NB4 (cell line): ENCODE results near the gene STX16.

Source experiments
- POLR2A ChIP-seq: IDR thresholded peaks from 2 replicates; pipeline ENCODE4 v1.6.1; 2011; ENCODE audit warnings: mild to moderate bottlenecking; ENCODE audit not compliant: insufficient read length; ENCODE audit errors: extremely low read depth
- TF ChIP-seq, protein P1 (sequence below): IDR thresholded peaks from one replicate; pipeline ENCODE4 v1.5.1; 2012; ENCODE audit warnings: low read depth, low read length

DNA sequence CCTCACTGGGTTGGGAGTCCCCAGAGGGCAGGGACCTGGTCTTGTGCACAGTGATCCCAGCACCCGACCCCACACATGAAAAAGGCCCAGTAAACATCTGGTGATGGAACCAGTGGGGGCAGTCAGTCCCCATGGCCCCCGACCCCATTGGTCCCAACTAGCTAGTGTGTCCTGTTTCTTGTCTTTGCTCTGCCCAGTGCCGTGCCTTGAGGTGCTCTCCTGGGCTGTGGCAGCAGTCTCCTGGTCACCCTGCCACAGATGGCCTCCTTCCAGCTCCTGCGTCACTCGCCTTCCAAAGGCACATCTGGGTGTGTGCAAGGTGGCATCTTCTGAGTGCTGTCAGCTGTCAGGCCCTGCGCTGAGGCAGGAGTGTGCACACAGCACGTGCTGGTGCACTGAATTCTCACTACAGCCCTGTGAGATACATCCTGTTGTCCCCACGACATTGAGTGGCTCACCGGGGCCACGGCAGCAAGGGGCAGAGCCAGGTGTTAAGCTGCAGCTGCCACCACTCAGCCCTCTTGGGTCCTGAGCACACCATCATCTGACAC, 45.4 kb downstream of the STX16 start:
- TF ChIP-seq, protein P1, sequence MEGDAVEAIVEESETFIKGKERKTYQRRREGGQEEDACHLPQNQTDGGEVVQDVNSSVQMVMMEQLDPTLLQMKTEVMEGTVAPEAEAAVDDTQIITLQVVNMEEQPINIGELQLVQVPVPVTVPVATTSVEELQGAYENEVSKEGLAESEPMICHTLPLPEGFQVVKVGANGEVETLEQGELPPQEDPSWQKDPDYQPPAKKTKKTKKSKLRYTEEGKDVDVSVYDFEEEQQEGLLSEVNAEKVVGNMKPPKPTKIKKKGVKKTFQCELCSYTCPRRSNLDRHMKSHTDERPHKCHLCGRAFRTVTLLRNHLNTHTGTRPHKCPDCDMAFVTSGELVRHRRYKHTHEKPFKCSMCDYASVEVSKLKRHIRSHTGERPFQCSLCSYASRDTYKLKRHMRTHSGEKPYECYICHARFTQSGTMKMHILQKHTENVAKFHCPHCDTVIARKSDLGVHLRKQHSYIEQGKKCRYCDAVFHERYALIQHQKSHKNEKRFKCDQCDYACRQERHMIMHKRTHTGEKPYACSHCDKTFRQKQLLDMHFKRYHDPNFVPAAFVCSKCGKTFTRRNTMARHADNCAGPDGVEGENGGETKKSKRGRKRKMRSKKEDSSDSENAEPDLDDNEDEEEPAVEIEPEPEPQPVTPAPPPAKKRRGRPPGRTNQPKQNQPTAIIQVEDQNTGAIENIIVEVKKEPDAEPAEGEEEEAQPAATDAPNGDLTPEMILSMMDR: no peak
- no peak for TF ChIP-seq POLR2A
